ENCODE results near the gene GGT6. TPM values are rescaled to one million over a fixed set of nuclear protein-coding genes. Genes with fewer than 3 reads are reported as not detected.

GGT6 gene
- total RNA-seq, 2 experiments from 2014 or later: not detected

- no peaks in the 10 kb centered on the region for H3K9me3 ChIP-seq (ENCODE audit: control insufficient read depth in 1 of 2, insufficient read depth in 1 of 2, low read length in 2 of 2)
- POLR2A ChIA-PET: no interaction called here
- no peak for DNase-seq
- H3K27me3 ChIP-seq (ENCODE audit: control insufficient read depth in 1 of 2, insufficient read depth in 2 of 2, low read length in 2 of 2): no peaks in the 10 kb centered on the region
- TF ChIP-seq, protein P1, sequence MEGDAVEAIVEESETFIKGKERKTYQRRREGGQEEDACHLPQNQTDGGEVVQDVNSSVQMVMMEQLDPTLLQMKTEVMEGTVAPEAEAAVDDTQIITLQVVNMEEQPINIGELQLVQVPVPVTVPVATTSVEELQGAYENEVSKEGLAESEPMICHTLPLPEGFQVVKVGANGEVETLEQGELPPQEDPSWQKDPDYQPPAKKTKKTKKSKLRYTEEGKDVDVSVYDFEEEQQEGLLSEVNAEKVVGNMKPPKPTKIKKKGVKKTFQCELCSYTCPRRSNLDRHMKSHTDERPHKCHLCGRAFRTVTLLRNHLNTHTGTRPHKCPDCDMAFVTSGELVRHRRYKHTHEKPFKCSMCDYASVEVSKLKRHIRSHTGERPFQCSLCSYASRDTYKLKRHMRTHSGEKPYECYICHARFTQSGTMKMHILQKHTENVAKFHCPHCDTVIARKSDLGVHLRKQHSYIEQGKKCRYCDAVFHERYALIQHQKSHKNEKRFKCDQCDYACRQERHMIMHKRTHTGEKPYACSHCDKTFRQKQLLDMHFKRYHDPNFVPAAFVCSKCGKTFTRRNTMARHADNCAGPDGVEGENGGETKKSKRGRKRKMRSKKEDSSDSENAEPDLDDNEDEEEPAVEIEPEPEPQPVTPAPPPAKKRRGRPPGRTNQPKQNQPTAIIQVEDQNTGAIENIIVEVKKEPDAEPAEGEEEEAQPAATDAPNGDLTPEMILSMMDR (IDR thresholded peaks at IDR 0.05): no peak
- no peak overlapping the region for H3K27ac ChIP-seq (ENCODE audit: low read depth in 1 of 2, low read length in 2 of 2)
- H3K36me3 ChIP-seq (ENCODE audit: insufficient read depth, low read length): peaks cover 69% of the 10 kb centered on the region
- no peak overlapping the region for H3K27ac Mint-ChIP-seq
- no peaks in the 10 kb centered on the region for H3K9me3 Mint-ChIP-seq
- peaks cover 67% of the 10 kb centered on the region for H3K36me3 Mint-ChIP-seq (ENCODE audit: low read depth)
- ATAC-seq (ENCODE audit: poor library complexity): no peak
- H3K4me3 ChIP-seq (ENCODE audit: low read length): no peak overlapping the region
- intact Hi-C loops (cut with DNase I, micrococcal nuclease): no loop called here
- peaks cover 37% of the 10 kb centered on the region for H3K4me1 ChIP-seq (ENCODE audit: insufficient read depth, low read length)
- no peaks in the 10 kb centered on the region for H3K27me3 Mint-ChIP-seq
- H3K4me1 Mint-ChIP-seq (ENCODE audit: low read depth): peaks cover 26% of the 10 kb centered on the region
- CTCF ChIA-PET: interaction anchor here (1.1 kb wide), 1 partner anchor 14 kb away, joined by 4 read pairs; no protein-coding TSS in a partner anchor
- H3K4me3 Mint-ChIP-seq: peak overlapping the region; percentile 45
Measured at GRCh38 chr17:4551141-4551540, 9.2 kb downstream of the GGT6 start.

DNA sequence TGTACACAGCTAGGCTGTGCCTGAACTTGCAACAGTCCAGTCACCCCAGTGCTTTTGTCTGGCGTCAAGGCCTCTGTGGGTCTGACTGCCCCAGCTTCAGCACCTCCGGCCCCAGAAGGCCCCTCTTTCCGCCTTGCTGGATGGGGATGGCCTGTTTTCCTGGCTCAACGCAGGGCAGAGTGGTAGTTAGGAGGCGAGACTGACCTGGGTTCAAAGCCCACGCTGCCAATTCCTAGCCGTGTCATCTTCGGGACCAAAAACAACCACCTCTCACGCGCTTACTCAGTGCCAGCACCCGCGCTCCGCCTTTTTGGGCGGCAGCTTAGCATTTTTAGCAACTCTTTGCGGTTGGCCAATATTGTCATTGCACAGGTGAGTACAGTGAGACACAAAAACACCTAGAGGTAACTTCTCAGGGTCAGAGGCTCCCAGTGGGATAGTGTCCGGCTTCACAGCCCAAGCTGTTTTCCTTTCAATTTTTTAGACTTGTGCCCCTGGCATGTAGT is 9.8 kb downstream of the GGT6 start:
- peaks cover 21% of the 10 kb centered on the region for H3K4me1 Mint-ChIP-seq (ENCODE audit: low read depth)
- H3K27me3 ChIP-seq (ENCODE audit: control insufficient read depth in 1 of 2, insufficient read depth in 2 of 2, low read length in 2 of 2): no peaks in the 10 kb centered on the region
- no peak overlapping the region for H3K27ac ChIP-seq (ENCODE audit: low read depth in 1 of 2, low read length in 2 of 2)
- peaks cover 71% of the 10 kb centered on the region for H3K36me3 Mint-ChIP-seq (ENCODE audit: low read depth)
- no peaks in the 10 kb centered on the region for H3K27me3 Mint-ChIP-seq
- H3K4me1 ChIP-seq (ENCODE audit: insufficient read depth, low read length): peaks cover 31% of the 10 kb centered on the region
- intact Hi-C loops (cut with DNase I, micrococcal nuclease): no loop called here
- DNase-seq: no peak
- H3K4me3 Mint-ChIP-seq: peak overlapping the region; percentile 45
- ChIA-PET CTCF (interaction anchor here (1.1 kb wide), 1 partner anchor 15 kb away, joined by 4 read pairs; no protein-coding TSS in a partner anchor), POLR2A (no interaction called here)
- H3K4me3 ChIP-seq (ENCODE audit: low read length): no peak overlapping the region
- peaks cover 72% of the 10 kb centered on the region for H3K36me3 ChIP-seq (ENCODE audit: insufficient read depth, low read length)
- H3K9me3 Mint-ChIP-seq: no peaks in the 10 kb centered on the region
- ATAC-seq (ENCODE audit: poor library complexity): no peak
- no peaks in the 10 kb centered on the region for H3K9me3 ChIP-seq (ENCODE audit: control insufficient read depth in 1 of 2, insufficient read depth in 1 of 2, low read length in 2 of 2)
- H3K27ac Mint-ChIP-seq: no peak overlapping the region
- TF ChIP-seq, protein P1 (IDR thresholded peaks at IDR 0.05): no peak

- Histone ChIP-seq H3K4me3 (ENCODE audit: low read length) (no peak overlapping the region), H3K36me3 (ENCODE audit: insufficient read depth, low read length) (peaks cover 79% of the 10 kb centered on the region), H3K9me3 (ENCODE audit: control insufficient read depth in 1 of 2, insufficient read depth in 1 of 2, low read length in 2 of 2) (no peaks in the 10 kb centered on the region), H3K27ac (ENCODE audit: low read depth in 1 of 2, low read length in 2 of 2) (no peak overlapping the region), H3K4me1 (ENCODE audit: insufficient read depth, low read length) (peaks cover 29% of the 10 kb centered on the region), H3K27me3 (ENCODE audit: control insufficient read depth in 1 of 2, insufficient read depth in 2 of 2, low read length in 2 of 2) (no peaks in the 10 kb centered on the region)
- TF ChIP-seq, protein P1 (IDR thresholded peaks at IDR 0.05): no peak
- Mint-ChIP-seq H3K27ac (no peak overlapping the region), H3K27me3 (no peaks in the 10 kb centered on the region), H3K9me3 (no peaks in the 10 kb centered on the region), H3K4me3 (no peak overlapping the region), H3K36me3 (ENCODE audit: low read depth) (peaks cover 65% of the 10 kb centered on the region), H3K4me1 (ENCODE audit: low read depth) (peaks cover 14% of the 10 kb centered on the region)
- DNase-seq (no peak), ATAC-seq (ENCODE audit: poor library complexity) (no peak)
- CTCF ChIA-PET: interaction anchor here (0.7 kb wide), 1 partner anchor 24 kb away, joined by 4 read pairs; no protein-coding TSS in a partner anchor
- intact Hi-C loops (cut with DNase I, micrococcal nuclease): no loop called here
- POLR2A ChIA-PET: no interaction called here
Measured at GRCh38 chr17:4549781-4550533, 10.4 kb downstream of the GGT6 start.

Data from CD4-positive, alpha-beta T cell (primary cell).